ENCODE measurements around the gene DZIP1L.

GRCh38 chr3:138092023-138092422 lies 23.4 kb downstream of the DZIP1L start:
- no peak for TF ChIP-seq CTCF (IDR thresholded peaks at IDR 0.05; ENCODE audit: insufficient read depth, low read depth, low read length)
- TF ChIP-seq EZH2 (IDR thresholded peaks at IDR 0.05; ENCODE audit: insufficient read depth, low read length): no peak
